ENCODE results near the gene NEK3.
"Not testable (repeated sequence)": the region's sequence is repeated elsewhere in the genome, so short reads cannot be mapped to it uniquely, and the experiment has no call there.

NEK3 gene

DNA sequence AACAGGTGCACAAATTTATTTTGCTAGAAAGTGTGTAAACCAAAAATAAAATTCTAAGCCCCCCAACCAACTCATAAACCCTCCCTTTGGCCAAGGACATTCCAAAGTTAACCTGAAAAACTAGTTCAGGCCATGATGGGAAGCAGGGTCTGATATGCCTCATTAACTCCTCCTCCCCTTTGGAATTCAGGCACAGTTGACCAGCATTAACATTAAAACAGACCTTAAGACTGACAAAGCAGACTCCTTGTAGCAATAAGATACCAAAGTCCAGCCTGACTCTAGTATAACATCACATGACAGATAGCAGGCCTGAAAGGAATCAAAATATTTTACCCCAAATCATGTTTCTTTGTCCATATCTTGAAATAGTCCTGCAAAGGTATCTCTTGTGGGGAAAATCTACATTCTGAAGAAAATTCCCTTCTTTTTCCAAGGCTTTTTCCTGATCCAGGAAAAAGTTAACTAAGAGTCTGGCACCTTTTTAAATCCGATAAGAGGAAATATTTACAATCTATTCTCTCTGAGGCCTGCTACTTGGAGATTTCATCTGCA lies 50.2 kb downstream of the NEK3 start:
- DNase-seq: no peak

DNA sequence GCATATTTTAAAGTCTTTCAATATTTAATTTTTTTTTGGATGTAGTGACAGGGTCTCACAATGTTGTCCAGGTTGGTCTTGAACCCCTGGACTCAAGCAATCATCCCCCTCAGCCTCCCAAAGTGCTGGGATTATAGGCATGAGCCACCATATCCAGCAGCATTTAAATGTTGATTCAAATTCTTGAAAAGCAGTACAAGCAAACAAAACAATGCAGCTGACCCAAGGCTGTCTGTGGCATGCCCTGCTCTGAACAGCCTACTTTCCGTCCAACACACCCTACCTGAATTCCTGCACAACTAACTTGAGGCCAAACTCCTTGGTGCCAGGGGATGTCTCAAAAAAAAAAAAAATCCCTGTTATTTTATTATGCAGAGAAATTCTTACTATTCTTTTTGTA lies 53.6 kb downstream of the NEK3 start:
- no peak for DNase-seq

DNA sequence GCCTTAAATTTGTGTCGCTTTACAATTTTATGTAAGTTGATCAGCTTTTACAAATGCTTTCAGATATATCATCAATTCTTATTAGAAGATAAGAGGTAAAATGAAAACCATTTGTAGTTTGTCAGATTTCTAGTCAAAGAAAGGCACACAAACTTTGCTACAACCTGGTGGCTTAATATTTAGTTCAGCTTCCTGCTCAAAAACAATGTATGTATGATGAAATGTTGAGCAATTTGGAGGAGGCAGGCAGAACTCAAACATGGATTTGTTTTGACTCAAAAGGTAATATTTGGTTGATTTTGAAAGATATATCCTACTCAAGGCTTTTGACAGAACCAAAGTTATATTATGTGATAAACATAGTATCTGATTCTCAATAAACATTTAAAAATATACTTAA lies 54.8 kb downstream of the NEK3 start:
- no peak for DNase-seq

DNA sequence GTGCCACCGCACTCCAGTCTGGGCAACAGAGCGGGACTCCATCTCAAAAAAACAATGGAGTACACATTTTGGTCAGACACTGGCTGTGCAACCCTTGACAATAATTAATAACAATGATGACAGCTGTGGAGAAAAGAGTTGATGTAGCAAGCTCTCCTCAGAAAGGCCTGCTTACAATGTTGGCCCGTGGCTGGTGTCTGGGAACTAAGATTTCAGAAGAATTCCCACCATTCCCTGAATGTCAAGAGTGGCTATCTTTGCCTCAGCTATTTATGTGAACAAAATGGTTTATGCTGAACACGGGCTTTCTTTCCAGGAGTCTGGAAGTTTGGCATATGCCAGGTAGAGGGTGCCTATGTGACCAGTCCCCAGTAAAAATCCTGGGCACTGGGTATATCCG lies 56.0 kb downstream of the NEK3 start:
- no peak for DNase-seq

DNA sequence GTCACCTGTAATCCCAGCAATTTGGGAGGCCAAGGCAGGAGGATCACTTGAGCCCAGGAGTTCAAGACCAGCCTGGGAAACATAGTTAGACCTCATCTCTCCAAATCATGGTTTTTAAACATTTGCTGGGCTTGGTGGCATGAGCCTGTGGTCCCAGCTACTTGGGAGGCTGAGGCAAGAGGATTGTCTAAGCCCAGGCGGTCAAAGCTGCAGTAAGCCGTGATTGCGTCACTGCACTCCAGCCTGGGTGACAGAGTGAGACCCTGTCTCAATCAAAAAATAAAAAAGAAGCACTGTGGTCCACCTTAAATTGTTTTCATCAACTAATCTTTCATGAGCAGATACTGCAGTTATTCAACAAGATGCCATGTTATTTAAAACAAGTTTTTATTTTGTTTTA lies 57.0 kb downstream of the NEK3 start:
- not testable (repeated sequence) for DNase-seq

DNA sequence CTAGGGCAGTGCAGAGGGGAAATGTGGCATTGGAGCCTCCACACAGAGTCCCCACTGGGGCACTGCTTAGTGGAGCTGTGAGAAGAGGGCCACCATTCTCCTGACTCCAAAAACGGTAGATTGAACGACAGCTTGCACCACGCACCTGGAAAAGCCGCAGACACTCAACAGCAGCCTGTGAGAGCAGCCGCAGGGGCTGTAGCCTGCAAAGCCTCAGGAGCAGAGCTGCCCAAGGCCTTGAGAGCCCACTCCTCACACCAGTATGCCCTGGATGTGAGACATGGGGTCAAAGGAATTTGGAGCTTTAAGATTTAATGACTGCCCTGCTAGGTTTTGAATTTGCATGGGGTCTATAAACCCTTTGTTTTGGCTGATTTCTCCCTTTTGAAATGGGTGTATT lies 62.2 kb downstream of the NEK3 start:
- no peak for DNase-seq

DNA sequence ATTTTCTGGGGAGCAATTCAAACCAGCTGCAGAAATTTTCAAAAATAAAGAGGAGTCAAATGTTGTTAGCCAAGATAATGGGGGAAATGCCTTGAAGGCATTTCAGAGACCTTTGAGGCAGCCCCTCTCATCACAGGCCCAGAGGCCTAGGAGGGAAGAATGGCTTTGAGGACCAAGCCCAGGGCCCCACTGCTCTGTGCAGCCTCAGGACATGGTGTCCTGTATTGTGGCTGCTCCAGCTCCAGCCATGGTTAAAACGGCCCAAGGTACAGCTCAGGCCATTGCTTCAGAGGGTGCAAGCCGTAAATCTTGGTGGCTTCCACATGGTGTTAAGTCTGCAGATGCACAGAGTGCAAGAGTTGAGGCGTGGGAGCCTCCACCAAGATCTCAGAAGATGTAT lies 62.6 kb downstream of the NEK3 start:
- no peak for DNase-seq

DNA sequence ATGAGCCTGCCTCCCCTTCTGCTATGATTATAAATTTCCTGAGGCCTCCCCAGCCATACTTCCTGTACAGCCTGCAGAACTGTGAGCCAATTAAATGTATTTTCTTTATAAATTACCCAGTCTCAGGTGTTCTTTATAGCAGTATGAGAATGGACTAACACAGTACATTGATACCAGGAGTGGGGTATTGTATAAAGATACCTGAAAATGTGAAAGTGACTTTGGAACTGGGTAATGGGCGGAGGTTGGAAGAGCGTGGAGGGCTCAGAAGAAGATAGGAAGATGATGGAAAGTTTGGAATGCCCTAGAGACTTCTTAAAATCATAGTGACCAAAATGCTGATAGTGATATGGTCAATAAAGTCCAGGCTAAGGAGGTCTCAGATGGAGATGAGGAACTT lies 63.3 kb downstream of the NEK3 start:
- DNase-seq: no peak

DNA sequence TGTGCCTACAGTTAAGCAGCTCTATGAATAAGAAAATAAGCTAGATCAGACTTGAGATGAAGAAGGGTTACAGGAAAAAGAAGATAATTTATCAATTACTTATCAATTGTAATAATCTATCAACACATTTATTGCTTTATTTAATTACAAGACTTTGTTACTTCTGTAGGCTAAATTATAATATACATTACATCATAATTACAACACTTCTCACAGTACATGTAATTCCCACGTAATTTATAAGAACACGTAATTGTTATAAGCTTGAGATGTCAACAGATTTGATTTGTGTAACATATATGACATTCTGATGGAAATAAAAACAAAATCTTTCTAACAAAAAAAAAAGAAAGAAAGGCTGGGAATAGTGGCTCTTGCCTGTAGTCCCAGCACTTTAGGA lies 67.3 kb downstream of the NEK3 start:
- DNase-seq: no peak

DNA sequence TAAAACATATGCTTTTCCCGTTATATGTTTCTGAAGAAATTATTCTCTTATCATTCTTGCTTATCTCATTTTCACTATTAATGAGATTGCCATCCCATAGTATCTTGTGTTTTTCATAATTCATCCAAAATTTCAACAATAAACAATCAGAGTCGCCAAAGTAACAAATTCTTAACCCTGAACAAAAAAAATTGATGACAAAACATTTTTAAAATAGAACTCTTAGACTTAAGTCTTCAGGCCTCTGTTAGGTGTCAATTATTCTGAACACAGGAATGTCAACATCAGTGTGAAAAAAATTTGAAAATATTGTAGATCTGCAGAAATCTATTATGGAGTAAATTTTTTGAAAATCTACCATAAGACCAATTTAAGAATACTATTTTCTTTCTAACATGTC lies 67.9 kb downstream of the NEK3 start:
- no peak for DNase-seq

DNA sequence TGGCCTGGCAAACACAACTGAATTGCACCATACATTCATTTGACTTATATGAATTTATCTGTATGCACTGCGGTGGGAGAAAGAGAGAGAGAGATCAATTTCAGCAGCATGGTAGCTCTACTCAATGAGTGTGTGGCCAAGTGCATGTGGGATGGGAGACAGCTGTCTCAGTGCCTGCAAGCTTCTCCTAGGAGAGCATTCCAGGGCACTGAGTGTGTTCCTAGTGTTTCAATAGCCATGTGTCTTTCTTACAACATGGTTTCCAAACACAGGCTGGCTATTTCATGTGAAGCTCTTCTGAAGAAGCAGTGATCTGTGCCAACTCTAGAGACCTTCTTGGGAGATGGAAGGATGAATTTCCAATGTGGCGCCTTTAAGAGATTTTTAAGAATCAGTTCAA lies 74.0 kb downstream of the NEK3 start:
- DNase-seq: no peak

DNA sequence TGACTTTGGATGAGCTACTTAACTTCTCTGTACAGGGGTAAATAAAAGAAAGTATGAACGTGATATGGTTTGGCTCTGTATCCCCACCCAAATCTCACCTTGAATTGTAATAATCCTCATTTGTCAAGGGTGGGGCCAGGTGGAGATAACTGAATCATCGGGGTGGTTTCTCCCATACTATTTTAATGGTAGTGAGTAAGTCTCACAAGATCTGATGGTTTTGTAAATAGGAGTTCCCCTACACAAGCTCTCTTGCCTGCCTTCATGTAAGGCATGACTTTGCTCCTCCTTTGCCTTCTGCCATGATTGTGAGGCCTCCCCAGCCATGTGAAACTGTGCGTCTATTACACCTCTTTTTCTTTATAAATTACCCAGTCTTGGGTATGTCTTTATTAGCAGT lies 74.4 kb downstream of the NEK3 start:
- DNase-seq: not testable (repeated sequence)

All from left hindlimb (tissue), 1 donor.